Upper lobe of right lung (tissue), 1 donor: ENCODE data around the gene OVCH1. TPM values are rescaled to one million over a fixed set of nuclear protein-coding genes. Genes with fewer than 3 reads are reported as not detected.
"Not testable (repeated sequence)": the region's sequence is repeated elsewhere in the genome, so short reads cannot be mapped to it uniquely, and the experiment has no call there.

Experiments
- ATAC-seq: fragments of 200-7000 bp; cut with Tn5 transposase; one replicate; pipeline ENCODE4 v1.9.1; 2020; ENCODE audit warnings: mild to moderate bottlenecking, moderate library complexity
- DNase-seq: peaks from one replicate; pipeline ENCODE4 v3.0.0-alpha.2; 2020
- H3K27ac ChIP-seq: fragments of 200-600 bp; one replicate; pipeline ENCODE4 v1.8.0; 2022
- H3K27me3 ChIP-seq: fragments of 200-600 bp; one replicate; pipeline ENCODE4 v1.8.0; 2022; ENCODE audit warnings: mild to moderate bottlenecking
- H3K36me3 ChIP-seq: fragments of 200-600 bp; one replicate; pipeline ENCODE4 v1.8.0; 2022
- H3K4me1 ChIP-seq: fragments of 200-600 bp; one replicate; pipeline ENCODE4 v1.8.0; 2022
- H3K4me3 ChIP-seq: fragments of 200-600 bp; one replicate; pipeline ENCODE4 v1.8.0; 2022; ENCODE audit warnings: mild to moderate bottlenecking
- H3K9me3 ChIP-seq: fragments of 200-600 bp; one replicate; pipeline ENCODE4 v1.8.0; 2022
- intact Hi-C: fragments of 100-400 bp; cut with DNase I; formaldehyde crosslinking; loops from one replicate; pipeline ENCODE4 v1.11.0; 2022
- total RNA-seq: library from RNA; stranded (reverse); fragmentation: NEBNext Ultra II Directional; extraction: Animal tissue kit (Norgen Biotek cat#: 25700); gene quantifications from one replicate; pipeline ENCODE4 v1.2.1, GENCODE V29; 2021
- TF ChIP-seq, protein P1 (sequence below): fragments of 200-600 bp; IDR thresholded peaks from one replicate; pipeline ENCODE4 v1.8.0; 2022; ENCODE audit warnings: antibody characterized with exemption
- donor health status: DM: no; HTN: yes; CAD: no; lungs with severe emphysema.

Gene OVCH1
- total RNA-seq, 1 donor from 2014 or later, result 2.0 TPM

DNA sequence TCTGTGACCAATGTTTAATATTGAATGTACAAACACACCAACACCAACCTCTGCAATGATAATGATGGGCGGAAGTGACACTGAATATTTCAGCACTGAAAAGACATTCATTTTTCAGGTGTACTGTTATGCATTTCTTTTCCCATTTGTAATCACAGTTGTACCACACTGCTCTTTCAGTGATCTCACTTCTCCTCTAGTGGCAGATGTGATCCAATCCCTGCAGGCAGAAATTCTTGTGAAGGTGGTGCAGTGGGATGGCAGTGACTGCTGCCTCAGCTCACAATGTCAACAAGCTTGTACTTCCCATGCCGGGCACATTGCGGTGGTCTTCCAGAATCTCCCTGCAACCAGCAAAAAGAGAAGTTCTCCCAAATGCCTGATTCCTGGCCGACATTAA is 93.5 kb downstream of the OVCH1 start:
- intact Hi-C loops, result no loop called here
- TF ChIP-seq, protein P1, sequence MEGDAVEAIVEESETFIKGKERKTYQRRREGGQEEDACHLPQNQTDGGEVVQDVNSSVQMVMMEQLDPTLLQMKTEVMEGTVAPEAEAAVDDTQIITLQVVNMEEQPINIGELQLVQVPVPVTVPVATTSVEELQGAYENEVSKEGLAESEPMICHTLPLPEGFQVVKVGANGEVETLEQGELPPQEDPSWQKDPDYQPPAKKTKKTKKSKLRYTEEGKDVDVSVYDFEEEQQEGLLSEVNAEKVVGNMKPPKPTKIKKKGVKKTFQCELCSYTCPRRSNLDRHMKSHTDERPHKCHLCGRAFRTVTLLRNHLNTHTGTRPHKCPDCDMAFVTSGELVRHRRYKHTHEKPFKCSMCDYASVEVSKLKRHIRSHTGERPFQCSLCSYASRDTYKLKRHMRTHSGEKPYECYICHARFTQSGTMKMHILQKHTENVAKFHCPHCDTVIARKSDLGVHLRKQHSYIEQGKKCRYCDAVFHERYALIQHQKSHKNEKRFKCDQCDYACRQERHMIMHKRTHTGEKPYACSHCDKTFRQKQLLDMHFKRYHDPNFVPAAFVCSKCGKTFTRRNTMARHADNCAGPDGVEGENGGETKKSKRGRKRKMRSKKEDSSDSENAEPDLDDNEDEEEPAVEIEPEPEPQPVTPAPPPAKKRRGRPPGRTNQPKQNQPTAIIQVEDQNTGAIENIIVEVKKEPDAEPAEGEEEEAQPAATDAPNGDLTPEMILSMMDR, result no peak
- no peak for DNase-seq
- Histone ChIP-seq H3K4me3 (no peak overlapping the region), H3K27me3 (no peaks in the 10 kb centered on the region), H3K27ac (no peak overlapping the region), H3K36me3 (no peaks in the 10 kb centered on the region), H3K9me3 (no peaks in the 10 kb centered on the region), H3K4me1 (no peaks in the 10 kb centered on the region)
- ATAC-seq, result no peak

DNA sequence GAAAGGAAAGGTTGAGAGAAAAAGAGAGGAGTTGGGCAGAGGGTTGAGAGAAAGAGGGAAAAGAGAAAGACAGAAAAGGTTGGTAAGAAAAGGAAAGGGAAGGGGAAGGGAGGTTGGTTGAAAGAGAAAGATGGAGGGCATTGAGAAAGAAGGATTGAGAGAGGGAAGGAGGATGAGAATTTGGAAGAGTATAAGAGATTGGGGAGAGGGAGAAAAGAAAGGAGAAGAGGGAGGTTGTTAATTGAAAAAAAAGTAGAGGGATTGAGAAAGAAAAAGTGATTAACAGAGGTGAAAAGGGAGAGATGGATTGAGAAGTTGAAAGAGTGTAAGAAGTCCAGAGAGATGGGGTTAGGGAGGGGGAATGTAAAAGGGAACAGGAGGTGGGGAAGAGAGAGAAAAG is 95.0 kb downstream of the OVCH1 start:
- DNase-seq, result no peak
- H3K4me3 ChIP-seq, result no peak overlapping the region
- H3K9me3 ChIP-seq, result no peaks in the 10 kb centered on the region
- no peak overlapping the region for H3K27ac ChIP-seq
- no peak for ATAC-seq
- no peaks in the 10 kb centered on the region for H3K4me1 ChIP-seq
- intact Hi-C loops, result no loop called here
- no peaks in the 10 kb centered on the region for H3K27me3 ChIP-seq
- no peaks in the 10 kb centered on the region for H3K36me3 ChIP-seq
- TF ChIP-seq, protein P1, result no peak

DNA sequence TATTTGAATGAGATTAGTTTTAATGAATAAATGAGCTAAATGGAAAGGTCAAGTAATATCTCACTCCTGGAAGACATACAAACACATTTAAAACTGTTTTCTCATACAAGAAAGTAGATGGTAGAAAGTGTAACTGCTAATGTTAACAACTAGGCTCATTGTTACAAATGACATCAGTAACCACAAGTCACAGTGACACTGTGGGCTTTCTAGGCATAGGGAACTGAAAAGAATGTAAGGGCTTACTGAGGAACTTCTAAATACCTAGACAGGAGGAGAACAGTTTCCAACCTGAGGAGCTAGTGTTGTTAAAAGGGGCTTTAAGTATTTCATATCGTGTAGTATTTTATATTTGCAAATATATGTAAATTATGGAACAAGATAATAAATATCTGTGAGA is 99.0 kb downstream of the OVCH1 start:
- Histone ChIP-seq H3K4me3 (no peak overlapping the region), H3K27me3 (no peaks in the 10 kb centered on the region), H3K36me3 (no peaks in the 10 kb centered on the region), H3K9me3 (no peaks in the 10 kb centered on the region), H3K4me1 (no peaks in the 10 kb centered on the region), H3K27ac (no peak overlapping the region)
- TF ChIP-seq, protein P1, result no peak
- DNase-seq (no peak), ATAC-seq (no peak)
- intact Hi-C loops, result no loop called here

DNA sequence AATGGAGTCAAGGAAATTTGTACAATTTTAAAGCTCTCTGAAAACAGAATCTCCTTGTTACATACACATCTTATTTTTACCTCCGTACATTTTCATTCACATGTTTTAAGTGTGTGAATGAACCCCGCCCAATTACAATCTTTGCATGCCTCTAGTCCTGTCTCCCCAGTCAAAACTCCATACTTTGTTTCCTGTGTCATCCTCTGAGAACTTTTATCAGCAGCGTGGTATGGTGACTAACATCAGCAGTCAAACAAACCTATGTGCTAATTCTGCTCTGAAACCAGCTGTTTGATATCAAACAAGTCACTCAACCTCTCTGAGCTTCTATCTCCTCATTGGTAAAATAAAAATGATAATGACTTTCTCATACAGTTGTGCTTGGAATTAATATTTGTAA is 100.7 kb downstream of the OVCH1 start:
- H3K27me3 ChIP-seq, result no peaks in the 10 kb centered on the region
- no peaks in the 10 kb centered on the region for H3K36me3 ChIP-seq
- ATAC-seq (no peak), DNase-seq (no peak)
- H3K4me3 ChIP-seq, result no peak overlapping the region
- intact Hi-C loops, result no loop called here
- H3K4me1 ChIP-seq, result no peaks in the 10 kb centered on the region
- no peaks in the 10 kb centered on the region for H3K9me3 ChIP-seq
- no peak overlapping the region for H3K27ac ChIP-seq
- TF ChIP-seq, protein P1, result no peak

DNA sequence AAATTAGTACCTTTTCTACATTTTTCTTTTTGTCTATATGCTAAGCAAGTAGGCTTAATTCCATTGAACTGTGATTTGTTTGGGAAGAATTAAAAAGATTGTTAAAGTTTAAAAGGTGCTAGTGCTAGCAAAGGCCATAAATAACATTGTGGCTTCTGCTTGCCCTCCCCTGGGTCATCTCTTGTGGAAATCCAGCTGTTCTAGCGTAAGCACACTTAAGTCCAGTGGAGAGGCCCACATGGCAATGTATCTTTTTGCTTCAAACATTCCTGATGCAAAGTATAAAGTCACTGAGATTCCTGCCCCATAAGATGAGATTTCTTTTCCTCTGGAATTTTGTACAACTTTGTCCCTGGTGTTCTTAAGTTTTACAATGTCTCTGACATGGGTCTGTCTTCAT is 102.1 kb downstream of the OVCH1 start:
- ATAC-seq, result no peak
- H3K4me1 ChIP-seq, result no peaks in the 10 kb centered on the region
- no peak overlapping the region for H3K27ac ChIP-seq
- DNase-seq, result no peak
- no peaks in the 10 kb centered on the region for H3K9me3 ChIP-seq
- H3K36me3 ChIP-seq, result no peaks in the 10 kb centered on the region
- H3K4me3 ChIP-seq, result no peak overlapping the region
- H3K27me3 ChIP-seq, result no peaks in the 10 kb centered on the region
- TF ChIP-seq, protein P1, result no peak
- intact Hi-C loops, result no loop called here

DNA sequence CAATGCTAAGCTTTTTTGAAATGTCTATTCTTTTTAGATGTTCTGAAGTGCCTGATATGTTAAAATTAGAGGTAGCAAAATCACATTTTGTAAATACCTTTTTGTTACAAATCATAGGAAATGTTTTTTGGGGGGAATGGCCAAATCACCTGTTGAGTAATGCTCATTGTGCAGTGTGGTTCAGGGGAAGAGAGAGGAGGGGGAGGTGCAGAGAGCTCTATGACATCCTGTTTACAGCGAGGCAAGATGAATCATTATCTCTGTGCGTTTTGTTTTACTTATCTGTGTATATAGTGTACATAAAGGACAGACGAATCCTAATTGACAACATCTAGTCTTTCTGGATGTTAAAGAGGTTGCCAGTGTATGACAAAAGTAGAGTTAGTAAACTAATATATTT is 107.1 kb downstream of the OVCH1 start:
- DNase-seq, H3K27me3 ChIP-seq, H3K9me3 ChIP-seq, H3K4me1 ChIP-seq, H3K27ac ChIP-seq, H3K36me3 ChIP-seq, ATAC-seq, H3K4me3 ChIP-seq, intact Hi-C loops: not testable (repeated sequence)
